ENCODE measurements around the gene ZFHX3.

ZFHX3 gene

DNA sequence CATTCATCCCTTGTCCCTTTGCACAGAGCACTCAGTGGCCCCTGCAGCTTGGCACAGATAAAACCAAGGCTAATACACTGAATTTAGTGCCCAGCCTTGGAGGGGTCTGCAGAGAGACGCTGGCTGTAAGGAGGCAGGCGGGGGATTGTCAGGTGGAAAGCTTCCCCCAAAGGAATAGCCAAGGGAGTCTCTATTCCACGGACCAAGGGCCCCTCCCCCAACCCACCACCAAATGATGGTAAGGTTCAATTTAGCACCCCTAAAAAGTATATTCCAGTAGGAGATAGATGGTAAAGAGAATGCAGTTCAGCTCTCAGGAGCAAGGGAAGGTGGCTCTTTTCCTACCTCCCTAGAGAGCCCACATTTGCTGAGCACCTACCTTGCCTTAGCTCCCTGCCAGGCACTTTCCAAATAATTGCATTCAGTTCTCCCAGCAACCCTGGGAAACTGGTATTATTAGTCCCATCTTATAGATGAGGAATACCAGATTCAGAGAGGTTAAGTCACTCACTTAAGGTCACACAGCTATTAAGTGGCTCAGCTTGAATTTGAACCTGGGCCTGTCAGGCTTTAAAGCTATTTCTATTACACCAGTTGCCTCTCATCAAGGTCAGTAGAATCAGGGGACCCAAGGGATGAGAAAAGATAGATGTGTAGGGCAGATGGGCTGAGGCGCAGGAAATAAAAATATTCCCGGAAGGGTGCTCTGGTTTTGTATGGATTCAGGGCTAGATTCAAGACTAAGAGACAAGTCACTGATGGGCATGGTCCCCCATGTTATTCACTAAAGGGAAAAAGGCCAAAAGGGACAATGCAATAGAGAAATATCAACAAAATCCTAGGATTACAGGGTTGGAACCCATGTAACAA lies 20.0 kb upstream of the ZFHX3 start:
- DNase-seq (ENCODE audit: low spot score): no peak

DNA sequence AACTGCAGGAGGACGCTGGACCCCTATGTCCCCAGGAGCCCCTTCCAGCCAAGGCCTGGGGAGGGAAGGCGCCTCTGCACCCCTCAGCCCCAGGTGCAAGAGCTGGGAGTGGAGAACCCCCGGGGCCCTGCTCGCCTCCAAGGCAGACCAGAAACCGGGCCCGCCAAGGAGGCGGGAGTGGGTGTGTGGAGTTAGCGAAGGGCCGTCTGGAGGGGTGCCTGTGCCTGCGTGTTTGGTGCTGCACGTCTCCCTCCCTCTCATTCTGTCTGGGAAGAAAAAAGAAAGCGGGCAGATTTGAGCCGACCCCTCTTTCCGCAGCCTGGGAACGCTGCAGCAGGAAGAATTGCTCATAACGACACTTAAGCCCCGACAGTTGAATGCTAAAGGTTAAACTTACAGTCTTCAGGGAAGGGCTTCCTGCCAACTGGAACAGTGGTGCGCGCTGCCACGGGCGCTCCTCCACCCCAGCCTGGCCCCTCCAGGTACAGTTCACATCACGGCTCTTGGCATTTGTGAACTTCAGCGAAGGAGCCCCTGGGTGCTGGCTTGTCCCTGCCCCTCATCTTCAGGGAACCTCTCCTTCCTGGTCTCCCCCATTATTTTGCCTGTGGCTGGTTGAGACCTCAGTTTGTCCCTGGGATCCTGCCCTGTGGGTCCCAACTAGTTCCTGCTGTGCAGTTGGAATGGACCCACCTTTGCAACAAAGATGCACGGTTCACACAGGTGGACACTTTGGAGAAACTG lies 19.2 kb upstream of the ZFHX3 start:
- DNase-seq (ENCODE audit: low spot score): no peak

DNA sequence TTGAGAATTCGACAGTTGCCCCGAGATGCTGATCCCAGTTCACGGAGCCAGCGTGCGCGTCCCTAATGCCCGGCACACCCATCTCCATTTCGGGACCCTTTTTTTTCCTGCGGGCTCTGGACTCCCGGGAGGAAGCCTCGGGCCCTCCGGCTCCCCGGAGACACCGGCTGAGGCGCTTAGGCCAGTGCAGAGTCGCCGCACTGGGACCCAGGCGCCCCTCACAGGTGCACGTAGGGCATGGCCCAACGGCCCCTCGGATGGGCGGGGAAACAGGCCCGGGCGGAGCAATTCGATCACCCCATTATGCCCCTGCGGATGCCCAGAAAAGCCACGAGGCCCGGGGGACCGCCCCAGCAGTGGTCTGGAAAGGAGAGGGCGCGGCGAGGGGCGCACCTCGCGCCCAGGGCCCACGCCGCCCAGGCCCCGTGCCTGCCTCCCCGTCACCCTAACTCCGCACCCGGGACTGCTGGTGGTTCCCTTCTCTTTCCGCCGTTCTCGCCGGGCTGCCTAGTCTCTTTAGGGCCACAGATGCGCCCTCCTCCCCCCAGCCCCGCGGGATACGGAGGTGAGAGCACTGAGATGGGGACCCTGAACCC lies 18.5 kb upstream of the ZFHX3 start:
- DNase-seq (ENCODE audit: low spot score): no peak

DNA sequence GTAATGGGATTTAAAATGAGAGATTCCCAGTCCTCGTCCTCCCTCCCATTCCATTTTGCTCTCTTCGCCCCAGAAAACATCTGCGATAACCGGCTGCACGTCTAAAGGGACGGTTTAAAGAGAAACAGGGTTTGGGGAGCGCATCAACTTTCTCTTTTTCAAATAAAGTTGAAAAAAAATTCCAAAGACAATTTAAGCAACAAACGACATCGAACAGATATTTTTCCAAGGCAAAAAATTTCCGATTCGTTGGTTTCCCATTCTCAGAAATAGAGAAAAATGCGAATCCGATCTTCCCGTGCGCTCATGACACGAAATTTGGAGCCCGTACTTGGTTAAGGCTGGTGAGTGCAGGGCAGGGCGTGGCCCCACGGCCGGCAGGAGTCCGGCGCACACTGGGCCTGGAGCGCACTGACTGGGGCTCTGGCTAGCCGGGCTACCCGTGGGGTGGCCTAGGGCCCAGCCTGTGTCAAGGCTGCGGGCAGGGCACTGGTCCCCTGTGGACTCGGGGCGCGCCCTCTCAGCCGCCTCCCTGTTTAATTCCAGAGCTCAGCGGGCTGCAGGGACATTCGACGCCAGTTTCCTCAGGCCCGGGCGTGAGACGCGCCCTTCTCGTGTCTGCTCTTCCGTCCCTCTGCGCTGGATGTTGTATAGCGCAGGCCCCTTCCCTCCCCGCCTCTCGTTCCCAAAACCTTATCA lies 17.9 kb upstream of the ZFHX3 start:
- no peak for DNase-seq (ENCODE audit: low spot score)

DNA sequence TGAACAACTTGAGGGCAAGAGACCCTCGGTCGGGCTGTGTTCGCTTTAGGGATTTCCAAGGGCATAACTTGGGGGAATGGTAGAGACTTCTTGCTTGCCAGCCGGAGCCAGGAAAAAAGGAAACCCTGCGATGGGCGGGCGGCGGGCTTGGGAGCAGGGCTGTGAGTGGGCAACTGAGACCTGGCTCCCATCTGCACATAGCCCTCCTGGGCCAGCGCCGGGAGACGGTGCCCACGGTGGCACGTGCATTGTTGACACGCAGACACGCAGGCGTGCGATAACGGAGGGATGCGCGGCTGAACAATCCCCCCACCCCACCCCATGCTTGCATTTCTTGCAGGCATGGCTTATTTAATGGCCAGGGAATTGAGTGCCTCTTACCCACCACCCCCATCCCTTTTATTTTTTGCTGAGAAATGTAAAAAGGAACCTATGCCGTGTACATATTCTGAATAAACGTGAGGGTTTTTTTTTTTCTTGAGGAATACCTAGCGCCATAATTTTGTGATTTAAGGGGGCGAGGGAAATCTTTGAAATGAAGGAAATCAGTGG lies 17.1 kb upstream of the ZFHX3 start:
- DNase-seq (ENCODE audit: low spot score): no peak

DNA sequence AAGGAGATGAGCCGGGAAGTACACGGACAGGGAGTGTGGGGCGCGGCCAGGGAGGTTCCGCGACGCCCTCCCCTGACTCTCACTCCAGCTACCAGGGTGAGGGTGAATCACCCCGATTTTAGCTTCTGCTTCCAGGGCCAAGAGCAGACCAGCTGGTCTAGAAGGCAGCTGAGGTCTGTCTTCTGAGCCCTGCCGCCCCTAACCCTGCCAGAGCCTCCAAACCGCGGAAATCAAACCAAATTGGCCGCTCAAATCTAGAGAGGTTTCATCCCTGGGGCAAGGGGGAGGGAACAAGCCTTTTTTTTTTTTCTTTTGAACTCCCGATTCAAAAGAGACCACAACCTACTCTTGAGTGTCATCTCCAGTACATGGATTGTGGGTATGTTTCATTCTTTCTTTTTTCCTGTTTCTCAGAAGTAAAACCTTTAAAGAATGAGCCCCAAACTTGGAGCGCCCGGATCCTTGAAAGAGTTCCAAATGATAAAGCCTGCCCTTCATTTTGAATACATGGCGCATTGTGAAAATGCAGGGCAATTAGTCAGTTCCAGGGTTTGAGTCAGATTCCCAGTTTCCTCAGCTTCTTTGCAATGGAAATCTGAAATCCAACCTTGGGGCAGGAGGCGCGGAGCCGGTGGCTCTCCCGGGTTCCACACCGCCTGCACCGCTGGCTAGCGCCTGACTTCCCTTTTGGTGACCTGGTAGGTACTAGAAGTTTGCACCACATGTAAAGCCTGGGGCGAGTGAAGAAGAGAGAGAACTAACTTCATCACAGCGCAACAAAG lies 16.5 kb upstream of the ZFHX3 start:
- DNase-seq (ENCODE audit: low spot score): no peak

DNA sequence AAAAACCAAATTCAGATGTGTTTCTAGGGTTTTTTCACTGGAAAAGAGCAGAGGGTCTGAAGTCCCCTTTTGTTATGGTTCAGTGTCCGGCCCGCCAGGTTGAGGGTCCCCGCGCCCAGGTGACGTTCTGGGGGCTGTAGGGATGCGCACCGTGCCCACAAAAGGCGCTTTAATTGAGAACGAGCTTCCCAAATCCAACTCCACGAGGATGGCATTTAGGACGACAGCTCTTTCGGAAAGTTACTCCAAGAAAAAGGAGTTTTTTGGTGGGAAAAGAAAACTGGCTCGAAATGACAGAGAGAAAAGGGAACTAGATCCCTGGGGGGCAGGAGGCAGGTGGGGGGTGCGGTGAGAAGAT lies 15.9 kb upstream of the ZFHX3 start:
- DNase-seq (ENCODE audit: low spot score): no peak

DNA sequence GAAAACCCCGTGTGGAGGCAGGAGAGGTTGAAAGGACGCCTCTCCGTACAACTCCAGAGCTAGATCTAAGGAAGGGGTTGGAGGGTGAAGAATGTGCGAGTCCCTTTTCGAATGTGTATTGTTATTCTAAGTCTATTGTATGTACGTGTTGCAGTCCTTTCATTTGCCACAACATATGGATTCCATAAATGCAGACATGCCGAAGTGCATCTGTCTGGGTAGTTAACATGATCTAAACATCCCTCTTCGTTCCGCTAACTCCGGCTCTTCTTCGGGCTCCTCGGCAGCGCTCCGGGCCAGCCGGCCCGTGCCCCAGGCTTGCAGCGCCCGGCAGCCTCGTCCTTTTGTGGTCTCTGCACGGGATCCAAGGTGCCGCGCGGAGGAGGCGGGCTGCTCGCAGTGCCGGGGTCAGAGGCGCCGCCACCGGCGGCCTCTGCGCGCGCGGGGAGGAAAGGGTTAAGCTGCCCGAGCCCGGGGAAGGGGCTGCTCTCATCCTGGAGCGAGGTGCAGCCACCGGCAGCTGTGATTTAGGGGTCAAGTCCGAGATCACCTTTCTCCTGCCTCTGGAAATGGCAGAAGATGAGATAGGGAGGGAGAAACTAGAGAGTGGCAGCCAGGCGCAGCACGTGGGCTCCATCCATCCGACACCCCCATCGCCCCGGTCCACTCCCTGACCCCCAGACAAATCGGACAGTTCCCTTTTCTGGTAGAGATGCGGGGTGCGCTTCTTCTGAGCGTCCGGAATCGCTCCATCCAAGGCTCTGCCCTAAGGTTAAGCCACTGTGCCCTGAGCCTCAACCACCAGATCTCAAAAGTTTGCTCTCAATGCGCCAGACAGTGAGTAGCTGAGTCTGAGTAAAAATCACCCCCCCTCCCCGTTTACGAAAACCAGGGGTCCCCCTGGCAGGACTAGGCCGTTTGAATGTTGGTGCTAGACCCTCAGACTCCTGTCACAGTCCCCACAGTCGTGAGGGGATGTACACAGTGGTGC lies 15.1 kb upstream of the ZFHX3 start:
- no peak for DNase-seq (ENCODE audit: low spot score)

DNA sequence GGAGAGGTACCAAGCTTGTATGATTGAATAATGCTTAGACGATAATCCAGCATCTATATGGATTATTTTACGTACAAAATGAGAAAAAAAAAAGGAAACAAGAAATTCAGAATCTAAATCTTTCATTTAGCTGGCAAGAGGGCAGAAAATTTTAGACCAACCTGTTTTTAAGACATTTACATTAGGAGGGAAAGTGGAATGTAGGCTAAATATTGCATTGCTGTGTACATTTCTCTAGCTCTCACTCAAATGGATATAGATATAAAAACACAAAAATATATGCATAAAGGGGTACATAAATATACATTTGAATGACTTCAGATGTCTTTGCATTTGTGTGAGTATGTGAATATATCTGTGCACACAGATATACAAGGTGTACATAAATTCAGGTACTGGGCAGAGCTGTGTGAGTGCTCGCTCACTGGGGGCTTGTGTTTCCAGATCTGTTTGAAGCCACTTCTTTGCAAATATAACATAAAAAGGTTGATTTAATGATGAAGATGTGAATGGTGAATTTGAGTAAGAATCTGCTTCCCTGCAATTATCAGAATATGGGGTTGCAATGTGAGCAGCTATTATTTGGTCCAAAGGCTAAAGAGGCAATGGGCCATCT lies 14.2 kb upstream of the ZFHX3 start:
- no peak for DNase-seq (ENCODE audit: low spot score)

DNA sequence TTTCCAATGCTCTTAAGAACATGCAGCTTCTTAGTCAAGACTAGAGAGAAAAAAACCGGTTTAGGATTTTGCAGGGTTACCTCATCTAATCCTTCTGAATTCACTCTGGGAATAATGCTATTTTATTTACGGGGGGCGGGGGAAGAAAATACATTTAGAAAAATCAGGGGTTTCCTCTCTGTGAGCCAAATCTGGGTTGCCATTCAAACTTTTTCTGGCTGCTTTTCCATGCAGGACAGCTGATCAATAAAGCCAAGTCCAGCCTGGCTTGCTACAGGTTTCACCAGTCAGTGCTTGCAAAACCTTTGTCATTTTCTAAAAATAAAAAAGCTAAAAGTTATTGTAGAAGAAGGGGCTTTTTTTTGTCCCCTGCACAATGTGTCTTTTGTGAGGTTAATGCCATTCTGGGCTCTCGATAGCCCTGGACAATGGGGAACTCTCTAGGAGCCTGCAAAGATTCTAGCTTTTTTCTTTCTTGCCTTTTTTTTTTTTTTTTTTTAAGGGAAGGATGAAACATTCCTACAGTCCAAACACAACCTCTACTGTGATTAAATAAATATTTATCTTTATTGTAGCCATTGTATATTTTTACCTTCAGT lies 13.1 kb upstream of the ZFHX3 start:
- no peak for DNase-seq (ENCODE audit: low spot score)

DNA sequence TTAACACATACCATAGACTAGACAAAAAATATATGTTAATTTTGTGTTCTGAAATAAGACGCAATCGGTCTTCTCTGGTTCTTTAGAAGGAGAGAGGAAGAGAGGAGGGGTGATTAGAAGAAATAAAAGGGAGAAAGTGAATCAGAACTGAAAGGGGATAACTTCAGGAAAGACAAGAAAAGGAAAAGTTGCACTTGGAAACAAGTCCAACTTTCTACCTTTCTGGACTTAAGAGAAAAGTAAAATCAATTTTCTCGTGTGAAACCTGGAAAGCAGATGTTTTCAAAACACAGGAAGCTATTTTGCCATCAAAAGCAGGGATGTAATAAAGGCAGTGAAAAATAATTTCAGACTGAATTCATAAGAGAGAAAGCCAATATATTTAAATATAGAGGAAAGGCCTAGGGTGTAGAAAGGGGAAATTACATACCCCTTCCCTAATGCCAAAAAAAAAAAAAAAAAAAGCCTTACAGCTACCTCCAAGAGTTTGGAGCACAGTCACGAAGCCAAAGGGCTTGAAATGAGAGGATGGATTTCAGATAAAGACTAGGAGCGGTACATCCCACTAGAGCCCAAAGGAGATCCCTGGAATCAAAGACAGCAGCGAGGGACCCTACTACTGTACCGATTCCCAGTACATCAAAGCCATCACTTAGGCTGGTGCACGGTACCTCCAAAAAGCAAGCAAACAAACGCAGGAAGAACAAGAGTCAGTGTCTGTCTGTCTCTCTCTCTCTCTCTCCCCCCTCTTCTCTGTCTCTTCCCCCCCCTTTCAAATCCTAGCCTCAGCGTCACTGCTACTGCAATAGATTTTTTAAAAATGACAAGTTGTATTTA lies 12.1 kb upstream of the ZFHX3 start:
- DNase-seq (ENCODE audit: low spot score): no peak

DNA sequence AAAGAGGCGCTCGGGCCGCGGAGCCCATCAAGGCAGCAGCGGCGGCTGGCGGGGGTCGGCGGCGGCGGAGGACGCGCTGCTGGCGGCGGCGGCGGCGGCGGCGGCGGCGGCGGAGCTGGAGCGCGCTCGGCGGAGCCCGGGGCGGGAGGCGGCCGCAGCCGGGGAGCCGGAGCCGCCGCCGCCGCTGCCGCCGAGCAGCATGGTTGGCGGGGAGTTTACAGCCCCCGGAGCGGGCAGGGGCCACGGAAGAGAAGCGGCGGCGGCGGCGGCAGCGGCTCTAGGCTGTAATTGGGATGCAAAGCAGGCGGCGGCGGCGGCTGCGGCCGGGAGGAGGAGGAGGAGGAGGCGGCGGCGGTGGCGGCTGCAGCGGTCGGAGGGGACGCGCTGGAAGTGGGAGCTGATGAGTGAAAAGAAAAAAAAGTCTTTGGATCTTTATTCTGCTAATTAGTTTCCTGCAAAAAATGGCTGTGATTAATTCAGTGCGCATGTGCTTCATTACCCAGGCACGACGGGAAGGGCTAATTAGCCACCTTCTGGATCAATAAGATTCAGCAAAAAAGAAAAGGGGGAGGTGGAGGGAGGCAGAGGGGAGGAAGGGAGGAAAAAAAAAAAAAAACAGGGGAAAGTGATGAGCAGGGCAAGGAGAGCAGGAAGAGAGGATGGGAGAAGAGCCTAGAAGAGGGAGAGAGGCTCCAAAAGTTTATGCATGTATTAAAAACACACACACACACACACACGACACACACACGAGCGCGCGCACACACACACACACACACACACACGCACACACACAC lies 10.9 kb upstream of the ZFHX3 start:
- DNase-seq (ENCODE audit: low spot score): no peak

DNA sequence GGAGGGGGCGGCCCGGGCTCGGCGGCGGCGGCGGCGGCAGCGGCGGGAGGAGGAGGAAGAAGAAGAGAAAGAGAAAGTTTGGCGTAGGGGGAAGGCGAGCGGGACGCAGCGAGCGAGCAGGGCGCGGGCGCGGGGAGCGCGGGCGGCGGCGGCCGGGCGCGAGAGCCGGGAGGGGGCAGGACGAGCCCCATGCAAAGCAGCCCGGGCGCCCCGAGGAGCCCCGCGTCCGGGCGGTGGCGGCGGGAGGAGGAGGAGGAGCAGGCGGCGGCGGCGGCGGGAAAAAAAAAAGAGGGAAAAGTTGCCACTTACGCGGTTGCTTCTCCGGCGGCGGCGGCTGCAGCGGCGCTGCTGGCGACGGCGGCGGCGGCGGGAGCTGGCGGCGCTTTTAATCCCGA lies 10.3 kb upstream of the ZFHX3 start:
- DNase-seq (ENCODE audit: low spot score): no peak

DNA sequence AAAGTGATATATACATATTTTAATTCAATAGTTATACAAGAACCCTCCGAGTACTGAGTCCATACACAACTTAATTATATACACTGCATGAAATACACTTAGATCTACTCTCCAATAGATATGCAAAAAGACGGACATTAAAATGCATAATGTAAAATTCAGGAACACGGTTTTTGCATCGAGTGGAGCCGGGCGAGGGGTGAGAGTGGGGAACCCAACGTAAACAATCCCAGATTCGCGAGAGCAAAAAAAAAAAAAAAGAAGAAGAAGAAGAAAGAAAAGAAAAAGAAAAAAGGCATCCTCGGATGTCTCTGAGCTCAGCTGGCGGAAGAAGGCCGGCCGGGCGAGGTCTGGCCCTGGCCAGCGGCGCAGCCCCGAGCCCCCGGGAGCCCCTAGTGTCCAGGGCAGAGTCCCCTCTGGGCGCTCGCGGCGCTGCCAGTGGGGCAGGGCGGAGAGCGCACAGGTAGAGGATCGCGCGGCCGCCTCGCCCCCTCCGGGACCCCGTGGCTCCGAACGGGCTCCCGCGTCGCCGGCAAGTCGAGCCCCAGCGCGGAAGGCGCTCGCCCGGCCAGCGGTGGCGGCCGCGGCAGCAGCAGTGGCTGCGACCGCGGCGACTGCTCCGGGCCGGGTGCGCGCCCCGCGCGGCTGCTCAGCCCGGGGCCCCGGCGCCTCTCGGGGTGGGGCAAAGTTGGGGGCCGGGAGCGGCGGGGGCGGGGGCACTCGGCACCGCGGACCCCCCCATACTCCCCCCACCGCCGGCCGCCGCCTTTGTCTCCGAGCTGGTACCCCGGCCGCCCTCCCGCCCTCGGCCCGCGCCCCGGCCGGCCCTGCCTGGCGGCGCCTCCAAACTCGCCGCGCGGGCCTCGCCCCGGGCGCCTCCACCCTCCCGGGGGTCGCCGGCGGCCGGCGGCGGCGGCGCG lies 9.6 kb upstream of the ZFHX3 start:
- DNase-seq (ENCODE audit: low spot score): no peak

DNA sequence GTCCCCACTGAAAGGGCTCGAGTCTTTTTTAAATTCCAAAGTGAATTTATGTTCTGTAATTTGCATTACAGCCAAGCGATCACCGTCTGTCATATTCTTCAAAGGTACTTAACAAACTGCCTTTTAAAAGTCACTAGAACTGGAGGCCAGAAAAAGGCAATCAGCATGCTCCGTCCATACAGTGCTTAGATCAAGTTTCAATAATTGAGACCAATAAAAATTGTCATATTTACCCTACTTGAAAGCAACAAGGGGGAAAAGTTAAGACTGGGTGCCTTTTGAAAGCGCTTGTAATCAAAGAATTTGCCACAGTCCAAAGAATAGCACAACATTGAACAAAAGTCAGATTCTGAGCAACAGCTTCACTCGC lies 9.0 kb upstream of the ZFHX3 start:
- no peak for DNase-seq (ENCODE audit: low spot score)

DNA sequence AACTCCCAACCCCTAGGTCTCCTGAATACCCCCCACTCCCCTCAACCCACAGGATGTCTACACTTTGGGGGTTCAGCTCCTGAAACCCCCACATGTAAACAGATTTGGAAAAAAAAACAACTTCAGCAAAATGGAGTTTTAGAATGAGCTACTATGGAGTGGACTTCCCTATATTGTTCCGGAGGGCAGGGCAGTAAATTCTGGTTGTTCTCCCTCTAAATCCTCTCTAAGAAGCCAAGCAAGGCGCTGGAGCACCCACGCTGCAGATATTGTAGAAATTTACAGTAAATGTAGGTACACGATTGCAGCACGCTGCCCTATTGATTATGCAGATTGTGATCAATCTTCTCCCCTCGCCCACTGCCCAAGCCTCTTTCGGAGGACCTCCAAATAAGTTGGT lies 8.5 kb upstream of the ZFHX3 start:
- no peak for DNase-seq (ENCODE audit: low spot score)
